Lower lobe of right lung (tissue), 2 donors: ENCODE data around the gene GNB5. TPM values are rescaled to one million over a fixed set of nuclear protein-coding genes. Genes with fewer than 3 reads are reported as not detected.
"Not testable (repeated sequence)": the region's sequence is repeated elsewhere in the genome, so short reads cannot be mapped to it uniquely, and the experiment has no call there.

Experiments
- ATAC-seq, 2 donors: fragments of 200-7000 bp; cut with Tn5 transposase; one replicate each; pipeline ENCODE4 v1.9.1; 2020 to 2022; ENCODE audit warnings: mild to moderate bottlenecking in 2 of 2, moderate library complexity in 2 of 2
- DNase-seq: peaks from one replicate; pipeline ENCODE4 v3.0.0-alpha.2; 2020
- H3K27ac ChIP-seq: fragments of 200-600 bp; one replicate; pipeline ENCODE4 v1.8.0; 2022
- H3K27me3 ChIP-seq: fragments of 200-600 bp; one replicate; pipeline ENCODE4 v1.8.0; 2022; ENCODE audit warnings: low read depth
- H3K36me3 ChIP-seq: fragments of 200-600 bp; one replicate; pipeline ENCODE4 v1.8.0; 2022; ENCODE audit warnings: mild to moderate bottlenecking
- H3K4me1 ChIP-seq: fragments of 200-600 bp; one replicate; pipeline ENCODE4 v1.8.0; 2022
- H3K4me3 ChIP-seq: fragments of 200-600 bp; one replicate; pipeline ENCODE4 v1.8.0; 2022; ENCODE audit warnings: mild to moderate bottlenecking
- H3K9me3 ChIP-seq: fragments of 200-600 bp; one replicate; pipeline ENCODE4 v1.8.0; 2022
- CTCF ChIP-seq: fragments of 200-600 bp; IDR thresholded peaks from one replicate; pipeline ENCODE4 v1.8.0; 2022; ENCODE audit warnings: antibody characterized with exemption, mild to moderate bottlenecking
- intact Hi-C: fragments of 100-400 bp; cut with DNase I; formaldehyde crosslinking; loops from one replicate; pipeline ENCODE4 v1.11.0; 2022
- total RNA-seq: library from RNA; stranded (reverse); fragmentation: NEBNext Ultra II Directional; extraction: Animal tissue kit (Norgen Biotek cat#: 25700); gene quantifications from one replicate; pipeline ENCODE4 v1.2.1, GENCODE V29; 2021
- donor health status: DM: no; HTN: yes; CAD: no; lungs with severe emphysema.

The GNB5 gene
- total RNA-seq, 1 donor from 2014 or later = 14.1 TPM

GRCh38 chr15:52179278-52180195 lies 11.7 kb downstream of the GNB5 start:
- ATAC-seq = peak; percentile 92 to 95
- Histone ChIP-seq H3K36me3 (no peaks in the 10 kb centered on the region), H3K9me3 (no peaks in the 10 kb centered on the region), H3K4me1 (peaks cover 17% of the 10 kb centered on the region), H3K27ac (peak overlapping the region; percentile 89), H3K27me3 (no peaks in the 10 kb centered on the region), H3K4me3 (peak overlapping the region; percentile 77)
- intact Hi-C loops = no loop called here
- peak; percentile 89 for DNase-seq
- no peak for TF ChIP-seq CTCF

- peaks cover 17% of the 10 kb centered on the region for H3K4me1 ChIP-seq
- peak overlapping the region; percentile 89 for H3K27ac ChIP-seq
- DNase-seq = no peak
- H3K9me3 ChIP-seq = no peaks in the 10 kb centered on the region
- intact Hi-C loops = no loop called here
- H3K4me3 ChIP-seq = peak overlapping the region; percentile 77
- no peak for TF ChIP-seq CTCF
- ATAC-seq = no peak
- H3K27me3 ChIP-seq = no peaks in the 10 kb centered on the region
- H3K36me3 ChIP-seq = no peaks in the 10 kb centered on the region
These were observed 12.4 kb downstream of the GNB5 start for GRCh38 chr15:52178765-52179164.

- Histone ChIP-seq H3K4me3 (no peak overlapping the region), H3K27ac (no peak overlapping the region), H3K36me3 (no peaks in the 10 kb centered on the region), H3K4me1 (no peaks in the 10 kb centered on the region), H3K27me3 (no peaks in the 10 kb centered on the region), H3K9me3 (no peaks in the 10 kb centered on the region)
- no peak for TF ChIP-seq CTCF
- DNase-seq (no peak), ATAC-seq (no peak)
- intact Hi-C loops = no loop called here
These were observed 18.3 kb downstream of the GNB5 start for GRCh38 chr15:52172869-52173268.

- TF ChIP-seq CTCF = no peak
- intact Hi-C loops = no loop called here
- Histone ChIP-seq H3K4me3 (no peak overlapping the region), H3K27me3 (no peaks in the 10 kb centered on the region), H3K36me3 (no peaks in the 10 kb centered on the region), H3K9me3 (no peaks in the 10 kb centered on the region), H3K27ac (no peak overlapping the region), H3K4me1 (no peaks in the 10 kb centered on the region)
- DNase-seq (no peak), ATAC-seq (no peak)
These were observed 19.4 kb downstream of the GNB5 start for GRCh38 chr15:52171807-52172206.

GRCh38 chr15:52171386-52171785 lies 19.8 kb downstream of the GNB5 start:
- intact Hi-C loops = no loop called here
- DNase-seq (no peak), ATAC-seq (no peak)
- no peaks in the 10 kb centered on the region for H3K9me3 ChIP-seq
- H3K27ac ChIP-seq = no peak overlapping the region
- no peak overlapping the region for H3K4me3 ChIP-seq
- no peaks in the 10 kb centered on the region for H3K4me1 ChIP-seq
- no peaks in the 10 kb centered on the region for H3K27me3 ChIP-seq
- no peak for TF ChIP-seq CTCF
- H3K36me3 ChIP-seq = no peaks in the 10 kb centered on the region

- H3K4me1 ChIP-seq, H3K27me3 ChIP-seq, intact Hi-C loops, ATAC-seq, DNase-seq, H3K27ac ChIP-seq, H3K9me3 ChIP-seq, H3K4me3 ChIP-seq, H3K36me3 ChIP-seq: not testable (repeated sequence)
These were observed 21.0 kb downstream of the GNB5 start for GRCh38 chr15:52170199-52170598.

- DNase-seq, intact Hi-C loops, H3K4me3 ChIP-seq, H3K27me3 ChIP-seq, ATAC-seq, H3K9me3 ChIP-seq, H3K36me3 ChIP-seq, H3K27ac ChIP-seq, H3K4me1 ChIP-seq: not testable (repeated sequence)
These were observed 25.6 kb downstream of the GNB5 start for GRCh38 chr15:52165494-52166131.
